Stimulated activated naive B cell treated with anti-CD40 and anti-IgM and Interleukin-4, amounts not matched to agents 10 μg/mL and 1 μg/mL and 100 μg/mL, for 72 hours (primary cell): Measurements from ENCODE around the gene USP22.
A peak's percentile ranks its signal among the peaks of the same experiment; 100 is the strongest.

Experiments used
- ATAC-seq, 2 donors: fragments of 150-1000 bp; cut with Tn5 transposase; replicated peaks; 2 replicates each; pipeline ENCODE4 v1.10.0; 2021; ENCODE audit warnings: moderate library complexity in 1 of 2
- DNase-seq: peaks from one replicate; pipeline ENCODE4 v3.0.0; 2021
- H3K27ac Mint-ChIP-seq: one replicate; pipeline ENCODE4 v1.8.0; 2022; ENCODE audit warnings: mild to moderate bottlenecking, mixed read lengths
- H3K27me3 Mint-ChIP-seq, 2 donors: one replicate each; pipeline ENCODE4 v1.8.0; 2022; ENCODE audit warnings: mixed read lengths in 2 of 2
- H3K36me3 Mint-ChIP-seq, 2 donors: one replicate each; pipeline ENCODE4 v1.8.0; 2022; ENCODE audit warnings: mixed read lengths in 2 of 2, mild to moderate bottlenecking in 1 of 2
- H3K4me1 Mint-ChIP-seq, 2 donors: one replicate each; pipeline ENCODE4 v1.8.0; 2022; ENCODE audit warnings: mixed read lengths in 2 of 2, mild to moderate bottlenecking in 1 of 2
- H3K4me3 Mint-ChIP-seq, 2 donors: one replicate each; pipeline ENCODE4 v1.8.0; 2022; ENCODE audit warnings: mild to moderate bottlenecking in 2 of 2, mixed read lengths in 2 of 2, moderate library complexity in 1 of 2
- H3K9me3 Mint-ChIP-seq, 2 donors: one replicate each; pipeline ENCODE4 v1.8.0; 2022; ENCODE audit warnings: mixed read lengths in 2 of 2, mild to moderate bottlenecking in 1 of 2

Gene USP22

GRCh38 chr17:21037117-21037803 lies 5.6 kb downstream of the USP22 start:
- peaks cover 20 to 40% of the 10 kb centered on the region in 2 donors for H3K36me3 Mint-ChIP-seq
- ATAC-seq (no peak), DNase-seq (no peak)
- H3K9me3 Mint-ChIP-seq = no peaks in the 10 kb centered on the region
- H3K27me3 Mint-ChIP-seq = no peaks in the 10 kb centered on the region
- H3K4me3 Mint-ChIP-seq = no peak overlapping the region
- no peak overlapping the region for H3K27ac Mint-ChIP-seq
- H3K4me1 Mint-ChIP-seq = peaks cover 43 to 68% of the 10 kb centered on the region in 2 donors

DNA sequence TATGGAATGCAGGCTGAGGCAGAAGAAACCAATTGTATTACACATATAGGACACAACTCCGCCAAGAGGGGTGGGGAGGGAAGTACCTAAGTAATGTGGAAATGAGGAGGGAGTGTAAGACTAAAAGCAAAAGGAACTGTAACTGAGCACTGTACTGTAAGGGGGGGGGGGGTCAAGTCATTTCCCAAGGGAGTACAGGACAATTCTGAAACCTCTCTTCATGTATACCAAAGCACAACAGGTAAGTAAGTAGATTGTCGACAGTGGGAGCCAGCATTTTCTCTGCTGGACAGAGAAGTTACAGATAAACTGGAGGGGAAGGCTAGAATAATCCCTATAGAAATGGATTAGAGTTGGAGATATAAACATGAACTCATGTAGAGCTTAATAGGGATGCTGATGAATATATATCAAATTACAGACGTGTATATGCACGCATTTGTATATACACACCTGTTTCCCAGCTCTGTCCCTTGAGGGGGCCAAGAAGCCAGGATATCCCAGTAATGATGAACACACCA lies 6.4 kb downstream of the USP22 start:
- DNase-seq (no peak), ATAC-seq (peak; percentile 66)
- Mint-ChIP-seq H3K4me1 (peaks cover 49 to 76% of the 10 kb centered on the region in 2 donors), H3K9me3 (no peaks in the 10 kb centered on the region), H3K36me3 (peaks cover 15 to 40% of the 10 kb centered on the region in 2 donors), H3K27ac (peak overlapping the region; percentile 48), H3K27me3 (no peaks in the 10 kb centered on the region), H3K4me3 (peak overlapping the region in 1 of 2 donors; percentile 46)

DNA sequence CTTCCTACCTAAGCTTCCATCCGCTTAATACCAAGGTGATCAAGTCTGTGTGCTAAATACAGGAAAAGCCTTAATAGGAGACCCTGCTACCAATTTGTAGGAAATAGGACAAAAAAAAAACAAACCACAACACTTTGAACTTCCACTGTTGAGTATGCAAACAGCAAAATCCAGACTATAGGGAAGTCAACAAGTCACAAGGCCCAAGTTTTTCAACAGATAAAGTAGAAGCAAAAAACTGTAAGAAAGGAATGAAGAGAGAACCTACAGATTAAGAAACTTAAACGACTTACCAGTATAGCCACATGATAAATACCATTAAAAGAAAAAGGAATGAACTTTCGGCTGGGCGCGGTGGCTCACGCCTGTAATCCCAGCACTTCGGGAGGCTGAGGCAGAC lies 7.4 kb downstream of the USP22 start:
- DNase-seq (no peak), ATAC-seq (no peak)
- Mint-ChIP-seq H3K9me3 (no peaks in the 10 kb centered on the region), H3K27me3 (no peaks in the 10 kb centered on the region), H3K4me3 (peak overlapping the region; percentile 74 to 80), H3K4me1 (peaks cover 47 to 69% of the 10 kb centered on the region in 2 donors), H3K27ac (peak overlapping the region; percentile 86), H3K36me3 (peaks cover 15 to 40% of the 10 kb centered on the region in 2 donors)

DNA sequence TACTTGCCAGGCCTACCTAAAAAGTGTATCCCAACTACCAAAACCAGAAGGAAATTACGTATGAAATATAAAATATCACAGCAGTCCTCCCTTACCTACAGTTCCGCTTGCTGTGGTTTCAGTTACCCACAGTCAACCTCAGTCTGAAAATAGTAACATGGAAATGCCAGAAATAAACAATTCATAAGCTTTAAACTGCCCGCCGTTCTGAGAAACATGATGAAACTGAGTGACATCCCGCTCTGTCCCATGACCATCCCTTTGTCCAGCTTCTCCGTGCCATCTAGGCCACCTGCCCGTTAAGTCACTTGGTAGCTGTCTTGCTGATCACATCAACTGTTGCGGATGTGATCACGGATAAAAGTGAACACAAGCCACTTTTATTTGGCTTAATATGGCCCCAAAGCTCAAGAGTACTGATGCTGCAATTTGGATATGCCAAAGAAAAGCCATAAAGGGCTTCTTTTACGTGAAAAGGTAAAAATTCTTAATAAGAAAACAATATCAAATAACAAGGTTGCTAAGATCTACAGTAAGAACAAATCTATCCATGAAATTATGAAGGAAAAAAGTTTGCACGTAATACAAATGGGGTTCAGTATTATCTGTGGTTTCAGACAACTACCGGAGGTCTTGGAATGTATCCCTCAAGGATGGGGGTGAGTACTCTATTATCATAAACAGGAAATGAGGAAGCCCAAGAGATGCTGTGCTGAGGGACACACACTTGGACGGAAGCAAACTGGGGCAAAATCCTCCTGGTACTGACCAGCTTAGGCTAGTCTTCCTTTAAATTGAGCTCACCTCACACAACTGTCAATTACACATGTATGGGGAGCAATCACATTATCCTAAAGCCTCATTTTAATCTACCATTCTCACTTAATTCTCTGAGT lies 8.2 kb downstream of the USP22 start:
- Mint-ChIP-seq H3K27me3 (no peaks in the 10 kb centered on the region), H3K9me3 (no peaks in the 10 kb centered on the region), H3K4me3 (peak overlapping the region; percentile 74 to 80), H3K4me1 (peaks cover 49 to 74% of the 10 kb centered on the region in 2 donors), H3K36me3 (peaks cover 13 to 40% of the 10 kb centered on the region in 2 donors), H3K27ac (peak overlapping the region; percentile 94)
- peak; percentile 28 for DNase-seq
- peak; percentile 86 to 89 for ATAC-seq

GRCh38 chr17:21033350-21033749 lies 9.5 kb downstream of the USP22 start:
- peak overlapping the region; percentile 56 to 80 for H3K4me3 Mint-ChIP-seq
- no peak for ATAC-seq
- peak overlapping the region; percentile 94 for H3K27ac Mint-ChIP-seq
- H3K9me3 Mint-ChIP-seq = no peaks in the 10 kb centered on the region
- peaks cover 14 to 41% of the 10 kb centered on the region in 2 donors for H3K36me3 Mint-ChIP-seq
- no peak for DNase-seq
- no peaks in the 10 kb centered on the region for H3K27me3 Mint-ChIP-seq
- H3K4me1 Mint-ChIP-seq = peaks cover 54 to 86% of the 10 kb centered on the region in 2 donors

GRCh38 chr17:21031756-21032396 lies 10.9 kb downstream of the USP22 start:
- Mint-ChIP-seq H3K4me1 (peaks cover 49 to 82% of the 10 kb centered on the region in 2 donors), H3K36me3 (peaks cover 18 to 40% of the 10 kb centered on the region in 2 donors), H3K9me3 (no peaks in the 10 kb centered on the region), H3K27ac (no peak overlapping the region), H3K4me3 (no peak overlapping the region), H3K27me3 (no peaks in the 10 kb centered on the region)
- ATAC-seq (no peak), DNase-seq (no peak)

- Mint-ChIP-seq H3K27ac (peak overlapping the region; percentile 20), H3K27me3 (no peaks in the 10 kb centered on the region), H3K9me3 (no peaks in the 10 kb centered on the region), H3K4me1 (peaks cover 42 to 73% of the 10 kb centered on the region in 2 donors), H3K36me3 (peaks cover 23 to 33% of the 10 kb centered on the region in 2 donors), H3K4me3 (no peak overlapping the region)
- ATAC-seq (no peak), DNase-seq (no peak)
These were observed 12.4 kb downstream of the USP22 start for GRCh38 chr17:21030375-21030774.

DNA sequence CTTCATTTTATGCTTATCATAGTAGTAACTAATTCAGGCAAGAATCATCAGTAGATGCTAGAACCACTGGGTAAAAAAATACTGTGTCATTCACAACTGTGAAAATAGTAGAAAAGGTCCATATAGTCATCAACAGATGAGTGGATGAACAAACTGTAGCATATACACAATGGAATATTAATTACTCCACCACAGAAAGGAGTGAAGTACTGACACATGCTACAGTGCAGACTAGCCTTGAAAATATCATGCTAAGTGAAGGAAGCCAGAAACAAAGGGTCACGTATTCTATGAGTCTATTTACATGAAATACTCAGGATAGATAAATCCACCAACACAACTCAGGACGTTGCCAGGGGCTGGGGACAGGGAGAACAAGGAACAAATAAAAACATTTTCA lies 13.3 kb downstream of the USP22 start:
- Mint-ChIP-seq H3K27ac (no peak overlapping the region), H3K36me3 (peaks cover 26 to 35% of the 10 kb centered on the region in 2 donors), H3K4me3 (no peak overlapping the region), H3K4me1 (peaks cover 40 to 73% of the 10 kb centered on the region in 2 donors), H3K27me3 (no peaks in the 10 kb centered on the region), H3K9me3 (no peaks in the 10 kb centered on the region)
- DNase-seq (no peak), ATAC-seq (no peak)

DNA sequence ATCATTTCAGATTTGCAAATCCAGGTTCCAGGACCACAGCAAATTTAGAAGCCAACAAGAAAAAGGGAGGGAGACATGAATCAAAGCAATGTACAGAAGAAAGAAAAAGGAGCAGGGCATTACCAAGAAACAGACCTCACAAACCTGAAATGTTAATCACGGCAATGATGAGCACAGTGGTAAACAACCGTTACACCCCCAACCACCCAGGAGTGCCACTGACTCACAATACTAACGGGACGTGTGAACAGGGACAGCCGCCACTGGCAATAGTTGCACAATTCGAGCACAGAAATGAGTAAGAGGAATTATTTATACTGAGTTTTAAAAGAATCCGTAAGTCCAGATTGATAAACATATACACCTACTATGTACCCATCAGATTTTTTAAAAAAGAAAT lies 13.8 kb downstream of the USP22 start:
- no peak for DNase-seq
- no peak for ATAC-seq
- Mint-ChIP-seq H3K36me3 (peaks cover 28 to 38% of the 10 kb centered on the region in 2 donors), H3K27me3 (no peaks in the 10 kb centered on the region), H3K4me1 (peaks cover 40 to 73% of the 10 kb centered on the region in 2 donors), H3K27ac (no peak overlapping the region), H3K9me3 (no peaks in the 10 kb centered on the region), H3K4me3 (no peak overlapping the region)

- H3K4me3 Mint-ChIP-seq = no peak overlapping the region
- no peaks in the 10 kb centered on the region for H3K9me3 Mint-ChIP-seq
- H3K27ac Mint-ChIP-seq = peak overlapping the region; percentile 31
- ATAC-seq (no peak), DNase-seq (no peak)
- H3K27me3 Mint-ChIP-seq = no peaks in the 10 kb centered on the region
- H3K4me1 Mint-ChIP-seq = peaks cover 37 to 69% of the 10 kb centered on the region in 2 donors
- H3K36me3 Mint-ChIP-seq = peaks cover 29 to 37% of the 10 kb centered on the region in 2 donors
These were observed 14.6 kb downstream of the USP22 start for GRCh38 chr17:21028192-21028591.

DNA sequence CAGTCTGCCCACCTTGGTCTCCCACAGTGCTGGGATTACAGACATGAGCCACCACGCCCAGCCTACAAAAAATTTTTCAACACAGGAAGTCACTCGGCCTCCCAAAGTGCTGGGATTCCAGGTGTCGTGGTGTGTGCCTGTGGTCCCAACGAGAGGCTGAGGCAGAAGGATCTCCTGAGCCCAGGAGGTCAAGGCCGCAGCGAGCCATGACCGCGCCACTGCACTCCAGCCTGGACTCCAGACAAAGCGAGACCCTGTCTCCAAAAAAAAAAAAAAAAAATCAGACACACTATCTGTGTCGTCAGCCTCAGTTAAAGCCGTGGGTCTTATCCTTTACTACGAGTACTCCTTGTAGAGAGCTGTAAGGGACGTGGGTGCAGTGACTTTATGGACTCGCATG lies 15.8 kb downstream of the USP22 start:
- Mint-ChIP-seq H3K4me1 (peaks cover 39 to 66% of the 10 kb centered on the region in 2 donors), H3K36me3 (peaks cover 34 to 37% of the 10 kb centered on the region in 2 donors), H3K27me3 (no peaks in the 10 kb centered on the region), H3K27ac (no peak overlapping the region), H3K9me3 (no peaks in the 10 kb centered on the region), H3K4me3 (no peak overlapping the region)
- no peak for DNase-seq
- ATAC-seq = no peak

GRCh38 chr17:21025451-21025850 lies 17.4 kb downstream of the USP22 start:
- ATAC-seq = no peak
- H3K4me1 Mint-ChIP-seq = peaks cover 39 to 67% of the 10 kb centered on the region in 2 donors
- H3K9me3 Mint-ChIP-seq = no peaks in the 10 kb centered on the region
- no peaks in the 10 kb centered on the region for H3K27me3 Mint-ChIP-seq
- no peak for DNase-seq
- no peak overlapping the region for H3K4me3 Mint-ChIP-seq
- peaks cover 34 to 46% of the 10 kb centered on the region in 2 donors for H3K36me3 Mint-ChIP-seq
- no peak overlapping the region for H3K27ac Mint-ChIP-seq

DNA sequence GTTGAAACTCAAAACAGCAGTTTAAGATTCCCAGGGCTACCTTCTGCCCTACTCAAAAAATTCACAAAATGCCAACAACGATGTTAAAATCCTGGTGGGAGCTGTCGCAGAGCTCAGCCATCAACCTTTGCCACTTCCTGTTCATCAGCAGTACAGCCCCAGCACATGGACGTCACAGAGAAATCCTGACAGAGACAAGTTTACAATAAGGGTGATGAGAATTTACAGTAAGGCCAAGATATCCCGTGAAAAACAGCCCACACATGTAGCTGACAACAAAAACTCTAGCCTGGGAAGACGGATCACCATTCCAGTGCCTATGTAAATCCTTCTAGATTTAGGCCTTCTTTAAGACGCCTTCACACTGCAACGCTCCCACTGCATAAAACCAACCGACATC lies 18.8 kb downstream of the USP22 start:
- ATAC-seq = no peak
- Mint-ChIP-seq H3K4me3 (no peak overlapping the region), H3K4me1 (peaks cover 38 to 58% of the 10 kb centered on the region in 2 donors), H3K36me3 (peaks cover 44 to 56% of the 10 kb centered on the region in 2 donors), H3K9me3 (no peaks in the 10 kb centered on the region), H3K27me3 (no peaks in the 10 kb centered on the region), H3K27ac (peak overlapping the region; percentile 44)
- DNase-seq = no peak

- DNase-seq (no peak), ATAC-seq (no peak)
- no peaks in the 10 kb centered on the region for H3K9me3 Mint-ChIP-seq
- peaks cover 38 to 52% of the 10 kb centered on the region in 2 donors for H3K4me1 Mint-ChIP-seq
- no peak overlapping the region for H3K27ac Mint-ChIP-seq
- H3K27me3 Mint-ChIP-seq = no peaks in the 10 kb centered on the region
- H3K4me3 Mint-ChIP-seq = no peak overlapping the region
- peaks cover 53 to 71% of the 10 kb centered on the region in 2 donors for H3K36me3 Mint-ChIP-seq
These were observed 21.5 kb downstream of the USP22 start for GRCh38 chr17:21021208-21021803.
